EH (cell line): ENCODE results near the gene NAT9.

Experiments used
- DNase-seq: peaks from one replicate; pipeline ENCODE4 v3.0.0-alpha.2; 2015; ENCODE audit warnings: low read depth

NAT9 gene

DNA sequence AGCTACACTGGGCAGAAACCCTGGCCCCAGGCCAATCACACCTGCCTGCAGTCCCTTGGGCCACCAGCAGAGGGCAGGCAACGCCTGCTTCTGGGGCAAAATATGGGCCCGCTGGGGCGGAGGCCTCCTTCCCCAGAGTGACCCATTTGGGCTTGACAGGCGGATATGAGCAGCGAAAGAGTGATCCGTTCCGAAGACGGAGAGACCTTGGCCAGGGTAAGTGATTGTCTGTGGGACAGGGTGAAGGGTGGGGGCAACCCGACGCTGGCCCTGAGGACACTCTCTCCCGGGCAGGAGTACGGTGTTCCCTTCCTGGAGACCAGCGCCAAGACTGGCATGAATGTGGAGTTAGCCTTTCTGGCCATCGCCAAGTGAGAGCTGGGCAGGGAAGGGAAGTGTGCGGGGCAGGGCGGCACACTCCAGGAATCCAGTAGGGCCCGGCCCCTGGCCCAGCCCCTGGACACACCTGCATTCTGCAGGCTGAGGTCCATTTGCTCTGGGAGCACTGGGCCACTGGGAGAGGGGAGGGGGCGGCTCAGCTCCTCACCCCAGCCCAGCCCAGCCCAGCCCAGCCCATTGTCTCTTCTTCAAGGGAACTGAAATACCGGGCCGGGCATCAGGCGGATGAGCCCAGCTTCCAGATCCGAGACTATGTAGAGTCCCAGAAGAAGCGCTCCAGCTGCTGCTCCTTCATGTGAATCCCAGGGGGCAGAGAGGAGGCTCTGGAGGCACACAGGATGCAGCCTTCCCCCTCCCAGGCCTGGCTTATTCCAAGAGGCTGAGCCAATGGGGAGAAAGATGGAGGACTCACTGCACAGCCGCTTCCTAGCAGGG lies 31.2 kb downstream of the NAT9 start:
- peak; percentile 68 for DNase-seq

DNA sequence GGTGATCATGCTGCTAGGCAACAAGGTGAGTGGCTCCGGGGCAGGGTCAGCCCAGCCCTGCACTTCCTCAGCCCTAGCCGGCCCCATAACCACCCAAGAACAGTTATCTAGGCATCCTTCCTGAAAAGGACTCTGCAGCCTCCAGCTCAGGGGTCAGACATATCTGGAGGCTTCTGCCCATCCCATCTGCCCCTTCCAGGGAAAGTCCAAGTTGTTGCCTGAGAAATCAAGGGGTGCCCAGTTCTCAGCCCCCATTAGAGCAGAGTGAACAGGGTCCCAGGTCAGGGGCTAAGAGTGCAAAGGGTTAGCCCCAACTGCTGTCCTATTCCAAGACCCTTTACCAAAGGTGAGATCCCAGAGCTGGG lies 31.8 kb downstream of the NAT9 start:
- no peak for DNase-seq

DNA sequence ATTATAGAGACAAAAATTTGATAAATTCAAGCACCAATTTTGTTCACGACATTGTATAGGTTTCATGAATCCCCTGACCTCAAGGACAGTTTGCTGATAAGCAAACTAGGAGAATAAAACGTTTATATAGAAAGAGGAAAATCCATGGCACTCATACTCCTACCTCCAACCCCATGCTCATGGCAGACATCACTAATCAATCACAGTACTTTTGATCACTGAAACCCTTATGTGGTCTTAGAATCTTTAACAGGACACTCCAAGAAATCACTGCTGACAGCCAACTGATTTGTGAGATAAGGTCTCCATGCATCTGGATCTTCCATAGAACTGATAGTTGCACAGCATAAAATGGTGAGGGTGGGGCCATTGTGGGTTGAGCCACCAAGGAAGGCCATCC lies 32.4 kb downstream of the NAT9 start:
- no peak for DNase-seq

DNA sequence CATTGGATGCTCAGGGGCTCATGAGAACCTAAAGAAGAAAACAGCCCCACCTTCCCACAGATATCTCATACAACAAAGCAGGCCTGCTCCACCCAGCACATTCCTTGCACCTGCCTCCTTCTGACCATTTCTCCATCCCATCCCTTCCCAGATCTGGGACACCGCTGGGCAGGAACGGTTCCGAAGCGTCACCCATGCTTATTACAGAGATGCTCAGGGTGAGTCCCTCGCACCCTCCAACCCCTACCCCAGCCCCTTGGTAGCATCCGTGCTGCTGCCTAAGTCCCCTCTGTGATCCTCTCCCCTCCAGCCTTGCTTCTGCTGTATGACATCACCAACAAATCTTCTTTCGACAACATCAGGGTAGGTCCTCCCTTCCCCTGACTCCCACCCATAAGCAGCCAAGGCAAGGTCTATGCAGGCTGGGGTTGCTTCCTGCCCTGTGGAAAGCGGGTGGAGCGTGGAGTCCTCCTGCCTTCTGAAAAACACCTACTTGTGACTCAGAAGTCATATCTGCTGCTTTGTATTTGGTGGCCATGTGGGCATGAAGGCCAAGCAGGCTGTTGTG lies 33.1 kb downstream of the NAT9 start:
- no peak for DNase-seq

DNA sequence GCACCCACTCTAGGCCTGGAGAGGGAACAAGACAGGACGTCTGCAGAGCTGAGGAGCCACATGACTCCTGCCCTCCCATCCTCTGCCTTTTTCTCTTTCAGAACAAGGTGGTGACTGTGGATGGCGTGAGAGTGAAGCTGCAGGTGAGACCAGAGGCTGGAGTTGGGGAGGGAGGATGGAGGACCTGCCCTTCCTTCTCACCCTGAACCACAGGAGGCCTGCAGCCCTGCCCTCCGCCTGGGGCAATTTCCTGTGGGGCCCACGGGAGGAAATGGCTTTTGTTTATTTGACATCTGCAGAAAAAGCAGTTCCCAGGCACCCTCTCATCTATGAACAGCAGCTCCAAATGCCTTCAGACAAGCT lies 34.0 kb downstream of the NAT9 start:
- DNase-seq, result peak; percentile 66

DNA sequence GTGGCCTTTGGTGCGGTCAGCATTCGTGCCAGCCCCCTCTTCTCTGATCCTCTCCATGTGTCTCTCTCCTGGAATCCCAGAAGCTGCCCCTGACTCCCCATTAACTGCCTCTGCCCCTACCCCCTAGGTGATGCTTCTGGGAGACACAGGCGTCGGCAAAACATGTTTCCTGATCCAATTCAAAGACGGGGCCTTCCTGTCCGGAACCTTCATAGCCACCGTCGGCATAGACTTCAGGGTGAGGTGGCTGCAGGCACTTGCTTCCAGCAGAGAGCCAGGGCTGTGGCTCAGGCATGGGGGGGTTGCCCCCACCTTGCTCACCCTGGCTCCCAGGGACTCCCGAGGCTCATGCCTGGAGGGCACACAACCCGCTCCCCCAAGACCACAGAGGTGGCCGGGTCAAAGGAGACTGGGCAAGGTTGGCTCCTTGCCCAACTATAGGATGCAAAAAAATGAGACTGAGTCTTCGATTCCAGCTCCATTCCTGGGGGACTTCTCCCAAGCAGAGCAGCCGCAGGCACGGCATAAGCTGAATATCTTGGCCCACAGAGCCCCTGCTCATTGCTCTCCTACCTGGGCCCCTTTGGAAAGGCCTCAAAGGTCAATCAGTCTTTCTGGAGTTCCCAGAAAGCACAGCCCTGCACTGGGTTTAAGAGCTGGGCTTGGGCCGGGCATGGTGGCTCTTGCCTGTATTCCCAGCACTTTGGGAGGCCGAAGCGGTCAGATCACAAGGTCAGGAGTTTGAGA lies 35.3 kb downstream of the NAT9 start:
- DNase-seq, result no peak

DNA sequence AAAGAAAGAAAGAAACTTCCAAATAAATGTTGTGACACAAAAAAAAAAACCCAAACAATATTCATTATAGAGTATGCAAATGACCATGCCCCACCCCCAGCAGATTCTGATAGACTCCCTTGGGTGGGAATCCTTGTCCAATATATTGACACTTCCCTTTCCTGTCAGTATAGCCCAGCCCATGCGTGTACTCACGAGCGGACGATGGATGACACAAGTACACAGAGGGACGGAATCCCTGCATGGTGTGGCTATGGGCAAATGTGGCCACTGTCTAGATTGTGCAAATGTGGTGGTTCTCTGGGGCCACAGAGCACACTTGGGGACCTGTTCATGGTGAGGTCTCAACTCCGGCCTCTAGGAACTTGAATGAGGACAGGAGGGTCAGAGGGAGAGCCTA lies 36.0 kb downstream of the NAT9 start:
- no peak for DNase-seq

DNA sequence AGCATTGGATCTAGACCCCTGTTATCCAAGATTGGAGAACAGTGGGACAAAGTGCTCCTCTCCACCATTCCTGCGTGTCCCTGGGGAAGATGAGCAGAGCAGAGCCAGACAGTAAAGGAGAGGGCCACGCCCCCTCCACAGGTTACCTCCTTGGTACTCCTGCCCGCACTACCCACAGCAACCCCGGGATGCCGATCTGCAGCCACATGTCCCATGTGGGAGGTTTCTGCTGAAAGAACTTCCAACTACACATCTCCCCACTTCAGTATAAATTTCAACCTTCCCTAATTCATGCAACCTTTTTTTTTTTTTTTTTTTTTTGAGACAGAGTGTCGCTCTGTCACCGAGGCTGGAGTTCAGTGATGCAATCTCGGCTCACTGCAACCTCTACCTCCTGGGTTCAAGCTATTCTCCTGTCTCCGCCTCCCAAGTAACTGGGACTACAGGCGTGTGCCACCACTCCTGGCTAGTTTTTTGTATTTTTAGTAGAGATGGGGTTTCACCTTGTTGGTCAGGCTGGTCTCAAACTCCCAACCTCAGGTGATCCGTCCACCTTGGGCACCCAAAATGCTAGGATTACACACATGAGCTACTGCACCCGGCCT lies 36.8 kb downstream of the NAT9 start:
- no peak for DNase-seq

DNA sequence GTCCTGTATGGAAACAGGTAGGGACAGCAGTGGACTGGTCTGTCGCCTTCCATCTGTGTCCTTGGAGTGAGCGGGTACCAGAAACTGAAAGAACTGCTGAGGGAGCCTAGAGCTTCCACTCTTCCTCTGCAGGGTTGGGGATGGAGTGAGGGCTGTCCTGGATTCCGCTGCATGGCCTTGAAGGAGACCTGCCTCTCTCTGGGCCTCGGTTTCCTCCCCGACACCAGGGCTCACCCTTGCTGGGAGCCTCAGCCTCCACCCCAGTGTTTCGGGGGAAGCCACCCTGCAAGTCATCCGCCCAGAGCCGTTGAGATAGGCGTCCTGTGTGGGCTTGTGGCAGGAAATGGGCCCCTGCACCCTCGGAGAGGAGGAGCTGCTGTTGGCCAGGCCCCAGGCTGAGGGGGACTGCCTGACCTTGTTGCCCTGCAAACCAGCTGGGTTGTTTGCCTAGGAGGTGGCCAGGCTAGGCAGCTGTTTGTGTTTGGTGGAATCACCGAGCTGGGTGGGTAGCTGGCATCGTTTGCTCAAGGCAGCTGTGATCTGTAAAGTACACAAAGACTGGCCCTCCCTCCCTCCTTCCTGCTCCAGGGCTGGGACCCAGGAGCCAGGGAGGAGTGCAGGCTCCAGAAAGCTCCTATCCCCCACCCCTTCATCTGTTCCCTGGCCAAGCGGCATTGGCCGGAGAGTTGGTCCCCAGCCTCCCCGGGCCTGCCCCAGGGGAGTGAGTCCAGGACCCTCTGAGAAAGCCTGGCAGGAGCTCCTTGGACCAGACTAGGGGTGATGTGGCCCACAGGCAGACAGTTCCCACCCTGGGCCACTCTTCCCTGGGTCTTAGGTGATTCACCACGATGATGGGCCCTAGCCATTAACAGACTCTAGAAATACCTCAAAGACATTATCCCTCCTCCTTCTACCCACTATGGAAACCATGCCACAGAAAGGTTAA lies 37.8 kb downstream of the NAT9 start:
- DNase-seq, result no peak

DNA sequence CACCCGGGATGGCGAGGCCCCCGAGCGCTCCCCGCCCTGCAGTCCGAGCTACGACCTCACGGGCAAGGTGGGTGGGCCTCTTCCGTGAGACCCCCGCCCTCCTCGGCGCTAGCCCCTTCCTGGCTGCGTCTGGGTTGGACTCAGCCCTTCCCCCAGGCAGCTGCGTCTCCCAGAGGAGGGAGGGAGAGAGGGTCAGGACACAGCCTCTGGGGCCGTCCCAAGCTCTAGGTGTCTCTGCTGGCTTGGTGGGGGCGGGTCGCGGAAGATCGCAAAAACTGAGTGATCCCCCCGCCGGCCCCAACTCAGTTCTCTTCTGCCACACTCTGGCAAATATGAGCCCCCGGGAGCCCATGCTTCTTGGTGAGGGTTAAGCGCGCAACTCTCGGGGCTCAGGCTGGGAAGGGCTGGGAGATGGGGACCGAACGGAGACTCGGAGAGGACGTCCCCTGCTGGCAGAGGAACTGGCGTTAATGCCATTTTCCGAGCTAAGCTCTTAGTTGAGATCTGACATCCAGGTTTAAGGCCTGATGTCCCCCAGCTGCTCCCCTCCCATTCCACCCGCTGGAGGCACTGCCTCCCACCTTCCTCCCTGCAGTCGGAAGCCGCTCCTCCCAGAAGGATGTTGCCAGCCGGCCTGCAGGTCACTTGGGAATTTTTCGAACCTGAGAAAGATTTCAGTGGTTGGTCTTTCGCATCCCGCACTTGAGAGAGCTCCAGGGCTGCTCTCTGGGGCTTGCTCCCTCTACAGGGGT lies 38.7 kb downstream of the NAT9 start:
- DNase-seq, result no peak

DNA sequence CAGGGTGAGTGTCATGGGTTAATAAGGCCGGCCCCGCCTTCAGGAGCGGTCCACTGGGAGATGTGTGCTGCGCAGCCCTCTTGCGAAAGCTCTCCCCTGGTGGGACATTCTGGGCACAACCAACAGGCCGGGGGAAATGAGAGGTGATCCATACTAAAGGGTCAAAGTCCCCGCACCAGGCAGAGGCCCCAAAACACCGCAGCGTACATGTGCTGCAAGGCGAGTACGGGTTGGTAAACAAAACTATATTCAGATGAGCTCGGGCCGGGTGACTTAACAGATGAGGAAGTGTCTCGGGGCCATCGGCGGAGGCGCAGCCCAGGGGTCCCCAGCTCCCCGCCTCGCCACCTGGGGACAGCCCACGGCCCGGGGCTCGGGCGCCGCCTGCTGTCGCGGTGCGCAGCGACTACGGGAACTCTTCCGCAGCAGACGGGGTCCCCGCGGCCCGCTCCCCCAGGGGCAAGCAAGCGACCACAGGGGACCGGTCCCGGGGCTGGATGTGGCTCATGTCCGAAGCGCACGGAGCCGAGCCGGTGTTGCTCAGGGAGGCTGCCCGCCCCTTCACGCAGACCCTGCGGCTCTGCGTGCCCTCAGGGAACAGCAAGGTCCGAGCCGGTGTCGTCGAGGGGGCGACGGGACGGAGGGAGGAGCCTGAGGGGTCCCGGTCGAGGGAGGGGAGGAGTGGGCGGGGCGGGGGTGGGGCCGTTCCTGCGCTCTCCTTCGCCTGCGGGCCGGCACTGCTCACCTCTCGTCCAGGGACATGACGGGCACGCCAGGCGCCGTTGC lies 39.4 kb downstream of the NAT9 start, which contains the start of gene RAB37:
TSS of gene RAB37 (plus strand) at position 744 of the 786 bp plus-strand sequence. CDS start at position 761, 17 bp downstream.
- DNase-seq, result no peak

DNA sequence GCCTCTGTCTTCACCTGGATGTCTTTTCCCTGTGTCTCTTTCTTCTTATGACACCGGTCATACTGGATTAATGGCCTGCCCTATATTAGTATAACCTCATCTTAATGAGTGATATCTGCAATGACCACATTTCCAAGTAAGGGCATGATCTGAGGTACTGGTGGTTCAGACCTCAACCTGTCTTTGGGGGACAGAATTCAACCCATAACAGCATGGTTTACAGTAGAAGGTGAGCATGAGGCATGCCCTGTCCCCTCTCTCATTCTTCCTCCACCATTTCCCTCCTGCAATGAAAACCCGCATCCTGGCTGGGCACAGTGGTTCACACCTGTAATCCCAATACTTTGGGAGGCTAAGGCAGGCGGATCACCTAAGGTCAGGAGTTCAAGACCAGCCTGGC lies 41.9 kb downstream of the NAT9 start:
- no peak for DNase-seq

DNA sequence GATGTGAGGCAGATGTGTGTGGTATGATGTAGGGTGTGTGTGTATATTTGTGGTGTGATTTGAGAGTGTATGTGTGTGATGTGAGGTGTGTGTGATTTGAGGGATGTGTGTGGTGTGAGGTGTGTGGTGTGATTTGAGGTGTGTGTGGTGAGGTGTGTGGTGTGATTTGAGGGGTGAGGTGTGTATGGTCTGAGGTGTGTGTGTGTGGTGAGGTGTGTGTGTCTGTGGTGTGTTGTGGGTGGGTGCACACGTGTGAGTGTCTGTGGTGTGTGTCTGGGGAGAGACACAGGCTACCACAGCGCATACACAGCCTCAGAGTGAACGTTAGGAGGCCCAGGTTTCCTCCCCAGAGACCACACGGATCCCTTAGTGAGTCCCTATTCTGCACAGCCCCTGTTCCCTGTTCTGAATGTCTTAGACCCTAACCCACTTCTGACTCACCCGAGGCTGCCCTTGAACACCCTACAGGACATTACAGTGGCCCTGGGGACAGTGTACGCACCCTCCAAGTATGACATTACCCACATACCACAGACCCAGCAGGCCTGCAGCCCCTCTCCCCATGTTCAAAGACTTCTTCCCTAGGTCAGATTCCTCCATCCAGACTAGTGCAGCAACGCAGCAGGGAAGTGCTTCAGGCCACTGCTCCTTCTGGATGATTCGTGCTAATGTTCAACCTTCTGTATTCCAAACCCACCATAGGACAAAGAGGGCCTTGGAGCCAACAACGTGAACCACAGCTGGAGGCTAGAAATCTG lies 42.6 kb downstream of the NAT9 start:
- no peak for DNase-seq

DNA sequence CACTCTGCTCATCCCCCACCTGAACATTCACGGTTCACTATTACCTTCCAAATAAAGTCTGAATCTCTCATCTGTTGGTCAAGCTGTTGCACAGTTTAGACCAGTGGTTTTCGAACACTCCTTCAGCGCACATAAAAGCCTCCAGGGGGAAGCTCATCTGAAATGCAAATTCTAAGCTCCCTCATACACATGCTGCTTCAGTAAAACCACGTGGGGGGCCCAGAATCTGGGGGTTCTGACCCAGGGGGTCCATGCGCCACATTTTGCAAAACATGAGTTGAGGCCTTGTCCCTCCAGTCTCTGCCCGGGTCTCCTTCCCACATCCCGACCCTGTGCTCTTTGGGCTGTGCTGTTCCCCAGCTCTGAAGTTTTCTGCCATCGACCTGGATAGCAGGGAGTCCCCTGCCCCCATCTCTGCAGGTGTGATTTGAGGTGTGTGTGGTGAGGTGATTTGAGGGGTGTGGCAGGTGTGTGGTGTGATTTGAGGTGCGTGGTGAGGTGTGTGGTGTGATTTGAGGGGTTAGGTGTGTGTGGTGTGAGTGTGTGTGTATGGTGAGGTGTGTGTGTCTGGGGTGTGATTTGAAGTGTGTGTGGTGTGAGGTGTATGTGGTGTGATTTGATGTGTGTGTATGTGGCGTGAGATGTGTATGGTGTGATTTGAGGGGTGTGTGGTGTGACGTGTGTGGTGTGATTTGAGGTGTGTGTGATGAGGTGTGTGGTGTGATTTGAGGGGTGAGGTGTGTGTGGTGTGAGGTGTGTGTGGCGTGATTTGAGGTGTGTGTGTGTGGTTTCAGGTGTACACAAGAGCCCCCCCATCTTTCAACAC lies 43.9 kb downstream of the NAT9 start:
- DNase-seq, result no peak

DNA sequence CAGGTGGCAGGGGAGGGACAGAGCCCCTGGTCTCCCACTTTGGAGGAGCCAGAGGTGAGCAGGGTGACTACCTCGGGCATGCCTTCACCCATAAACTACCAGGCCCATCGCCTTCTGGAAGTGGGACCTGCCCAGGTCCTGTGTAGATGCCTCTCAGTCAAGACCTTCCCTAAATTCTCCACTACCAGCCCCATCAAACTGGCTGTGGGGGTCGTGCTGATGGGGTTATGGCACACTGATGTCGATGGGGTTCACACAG lies 44.9 kb downstream of the NAT9 start:
- DNase-seq, result no peak

DNA sequence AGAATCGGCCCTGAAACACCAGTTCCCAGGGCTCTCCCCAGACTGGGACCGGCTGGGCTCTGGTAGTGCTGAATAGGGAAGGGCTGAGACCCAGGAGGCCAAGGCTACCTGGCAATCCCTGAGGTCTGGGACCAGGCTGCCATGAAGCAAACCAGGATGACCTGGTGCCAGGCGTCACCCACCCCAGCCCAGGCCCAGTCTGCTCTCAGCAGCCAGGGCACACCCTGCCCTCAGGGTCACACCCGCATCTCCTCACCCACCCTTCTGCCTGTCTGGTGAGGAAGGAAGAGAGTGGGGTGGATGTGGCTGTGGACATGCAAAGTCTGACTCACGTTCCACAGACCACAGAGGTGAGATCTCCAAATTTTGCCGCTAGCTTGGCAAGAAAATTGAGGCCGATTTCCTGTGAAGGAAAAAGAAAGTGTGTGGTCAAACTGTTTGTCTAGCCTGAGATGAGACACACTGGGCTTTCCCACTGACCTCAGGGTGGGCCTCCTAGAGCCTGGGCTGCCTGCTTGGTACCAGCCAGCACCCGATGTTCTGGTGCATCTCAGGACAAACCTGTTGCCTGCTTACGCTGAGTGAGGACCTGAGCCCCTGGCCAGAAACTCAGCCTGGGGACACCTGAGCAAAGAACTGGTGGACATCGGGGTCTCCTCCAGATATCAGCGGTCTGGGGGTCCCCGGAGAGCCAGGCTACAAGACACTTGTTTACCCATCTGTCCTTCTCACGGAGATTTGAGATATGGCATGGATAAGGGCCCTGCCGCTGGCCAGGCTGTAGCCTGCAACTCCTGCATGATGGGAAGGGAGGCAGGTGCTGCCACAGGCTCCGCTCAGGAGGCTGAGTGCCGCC lies 45.4 kb downstream of the NAT9 start:
- DNase-seq, result no peak

DNA sequence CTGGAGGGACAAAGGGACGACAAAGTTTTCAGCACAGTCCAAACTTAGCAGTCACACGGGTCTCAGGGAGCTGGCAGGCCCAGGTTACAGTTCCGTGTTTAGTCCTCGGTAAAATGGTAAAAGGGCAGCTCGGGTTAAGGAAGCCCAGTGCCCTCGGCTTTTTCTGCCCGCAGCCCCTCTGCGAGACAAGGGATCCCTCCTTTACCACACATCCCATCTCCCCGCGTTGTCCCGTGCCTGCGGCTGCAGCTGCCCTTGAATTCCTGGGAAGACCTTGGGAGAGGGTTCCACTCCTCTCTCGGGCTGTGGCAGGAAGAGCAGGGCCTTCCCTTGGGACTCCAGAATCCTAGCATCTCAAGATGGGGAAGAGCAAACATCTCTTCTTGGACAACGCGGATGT lies 46.3 kb downstream of the NAT9 start:
- no peak for DNase-seq

DNA sequence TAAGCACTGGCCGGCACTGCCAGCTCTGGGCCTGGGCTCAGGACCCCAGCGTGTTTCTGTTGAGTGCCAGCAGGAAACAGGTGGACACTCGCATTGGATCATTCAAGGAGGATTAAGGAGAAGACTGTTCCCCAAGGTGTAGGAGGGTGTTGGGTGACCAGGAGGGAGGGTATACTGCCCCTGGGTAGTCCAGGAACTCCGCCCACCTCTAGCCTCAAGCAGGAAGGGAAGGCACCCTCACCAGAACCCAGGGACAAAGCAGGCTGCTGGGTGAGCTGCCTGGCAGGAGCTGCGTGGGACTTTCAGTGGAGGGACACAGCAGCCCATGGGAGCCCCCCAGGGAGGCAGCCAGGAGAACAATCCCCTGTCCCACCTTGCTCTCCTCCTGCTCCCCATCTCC lies 46.8 kb downstream of the NAT9 start:
- no peak for DNase-seq
